MM.1S (cell line): ENCODE data around the gene ZDHHC22.

Experiments used
- DNase-seq: peaks from one replicate; pipeline ENCODE4 v3.0.0-alpha.2; 2015
- H2AFZ ChIP-seq: fragments of 300-600 bp; sonication (generic); 2 replicates; pipeline ENCODE4 v1.6.0; 2016; ENCODE audit warnings: antibody characterized with exemption, low read length
- H3F3A ChIP-seq: fragments of 300-600 bp; sonication (generic); 2 replicates; pipeline ENCODE4 v1.6.1; 2016; ENCODE audit warnings: mild to moderate bottlenecking, antibody characterized with exemption, low read length, moderate library complexity, mixed read lengths; ENCODE audit not compliant: insufficient read depth
- H3K27ac ChIP-seq: fragments of 300-600 bp; sonication (generic); 2 replicates; pipeline ENCODE4 v1.5.1; 2016; ENCODE audit warnings: mild to moderate bottlenecking, low read length
- H3K27me3 ChIP-seq: fragments of 300-600 bp; sonication (generic); replicated peaks from 2 replicates; pipeline ENCODE4 v1.6.0; 2016; ENCODE audit warnings: low read length; ENCODE audit not compliant: insufficient read depth
- H3K36me3 ChIP-seq: fragments of 300-600 bp; sonication (generic); replicated peaks from 2 replicates; pipeline ENCODE4 v1.6.1; 2016; ENCODE audit warnings: mild to moderate bottlenecking, low read length, mixed read lengths; ENCODE audit not compliant: insufficient read depth
- H3K4me1 ChIP-seq: fragments of 300-600 bp; sonication (generic); 2 replicates; pipeline ENCODE4 v1.6.1; 2016; ENCODE audit warnings: low read length, mixed read lengths
- H3K4me2 ChIP-seq: fragments of 300-600 bp; sonication (generic); 2 replicates; pipeline ENCODE4 v1.6.0; 2016; ENCODE audit warnings: low read depth, low read length
- H3K4me3 ChIP-seq: fragments of 300-600 bp; sonication (generic); 2 replicates; pipeline ENCODE4 v1.5.1; 2016; ENCODE audit warnings: low read length, mixed read lengths
- H3K79me2 ChIP-seq: fragments of 300-600 bp; sonication (generic); 2 replicates; pipeline ENCODE4 v1.6.1; 2016; ENCODE audit warnings: mixed run types, low read length, mixed read lengths
- H3K9ac ChIP-seq: fragments of 300-600 bp; sonication (generic); 2 replicates; pipeline ENCODE4 v1.6.1; 2016; ENCODE audit warnings: low read length, mixed read lengths
- H3K9me2 ChIP-seq: fragments of 300-600 bp; sonication (generic); replicated peaks from 2 replicates; pipeline ENCODE4 v1.6.1; 2016; ENCODE audit warnings: mild to moderate bottlenecking, low read length, mixed read lengths; ENCODE audit not compliant: insufficient read depth
- H3K9me3 ChIP-seq: fragments of 300-600 bp; sonication (generic); replicated peaks from 2 replicates; pipeline ENCODE4 v1.6.1; 2016; ENCODE audit warnings: mild to moderate bottlenecking, low read length, mixed read lengths; ENCODE audit not compliant: insufficient read depth
- H4K20me1 ChIP-seq: fragments of 300-600 bp; sonication (generic); 2 replicates; pipeline ENCODE4 v1.6.1; 2016; ENCODE audit warnings: mild to moderate bottlenecking, low read length, moderate library complexity, mixed read lengths; ENCODE audit not compliant: insufficient read depth
- EZH2 ChIP-seq: fragments of 300-600 bp; sonication (generic); optimal IDR thresholded peaks from 2 replicates; pipeline ENCODE3; 2017; ENCODE audit warnings: low read depth, mild to moderate bottlenecking, antibody characterized with exemption, low read length, mixed read lengths
- EZH2phosphoT487 ChIP-seq: fragments of 300-600 bp; sonication (generic); IDR thresholded peaks from 2 replicates; pipeline ENCODE4 v1.6.1; 2018; ENCODE audit warnings: antibody characterized with exemption, low read length
- TF ChIP-seq, protein P1 (sequence below): fragments of 300-600 bp; sonication (generic); IDR thresholded peaks from 2 replicates; pipeline ENCODE4 v1.5.1; 2016; ENCODE audit warnings: antibody characterized with exemption, low read length, mixed read lengths

Gene ZDHHC22

GRCh38 chr14:77113644-77114043 is 27.9 kb downstream of the ZDHHC22 start:
- Histone ChIP-seq H4K20me1 (no peaks in the 10 kb centered on the region), H3K9me2 (no peaks in the 10 kb centered on the region), H3K9me3 (no peaks in the 10 kb centered on the region), H3K36me3 (no peaks in the 10 kb centered on the region), H3K27me3 (no peaks in the 10 kb centered on the region), H3K4me1 (no peaks in the 10 kb centered on the region), H3K4me2 (no peak overlapping the region), H3F3A (no peaks in the 10 kb centered on the region), H2AFZ (no peak overlapping the region), H3K27ac (no peak overlapping the region), H3K79me2 (no peaks in the 10 kb centered on the region), H3K9ac (no peak overlapping the region), H3K4me3 (no peak overlapping the region)
- DNase-seq = no peak
- TF ChIP-seq, protein P1, sequence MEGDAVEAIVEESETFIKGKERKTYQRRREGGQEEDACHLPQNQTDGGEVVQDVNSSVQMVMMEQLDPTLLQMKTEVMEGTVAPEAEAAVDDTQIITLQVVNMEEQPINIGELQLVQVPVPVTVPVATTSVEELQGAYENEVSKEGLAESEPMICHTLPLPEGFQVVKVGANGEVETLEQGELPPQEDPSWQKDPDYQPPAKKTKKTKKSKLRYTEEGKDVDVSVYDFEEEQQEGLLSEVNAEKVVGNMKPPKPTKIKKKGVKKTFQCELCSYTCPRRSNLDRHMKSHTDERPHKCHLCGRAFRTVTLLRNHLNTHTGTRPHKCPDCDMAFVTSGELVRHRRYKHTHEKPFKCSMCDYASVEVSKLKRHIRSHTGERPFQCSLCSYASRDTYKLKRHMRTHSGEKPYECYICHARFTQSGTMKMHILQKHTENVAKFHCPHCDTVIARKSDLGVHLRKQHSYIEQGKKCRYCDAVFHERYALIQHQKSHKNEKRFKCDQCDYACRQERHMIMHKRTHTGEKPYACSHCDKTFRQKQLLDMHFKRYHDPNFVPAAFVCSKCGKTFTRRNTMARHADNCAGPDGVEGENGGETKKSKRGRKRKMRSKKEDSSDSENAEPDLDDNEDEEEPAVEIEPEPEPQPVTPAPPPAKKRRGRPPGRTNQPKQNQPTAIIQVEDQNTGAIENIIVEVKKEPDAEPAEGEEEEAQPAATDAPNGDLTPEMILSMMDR = no peak
- TF ChIP-seq EZH2phosphoT487 = no peak
- no peak for TF ChIP-seq EZH2

GRCh38 chr14:77111021-77111420 is 30.6 kb downstream of the ZDHHC22 start:
- H3K36me3 ChIP-seq = no peaks in the 10 kb centered on the region
- no peak overlapping the region for H3K9ac ChIP-seq
- H3K27ac ChIP-seq = no peak overlapping the region
- no peaks in the 10 kb centered on the region for H3K9me2 ChIP-seq
- H3K27me3 ChIP-seq = no peaks in the 10 kb centered on the region
- DNase-seq = no peak
- no peaks in the 10 kb centered on the region for H3K9me3 ChIP-seq
- no peak overlapping the region for H2AFZ ChIP-seq
- TF ChIP-seq EZH2phosphoT487 (no peak), EZH2 (no peak)
- TF ChIP-seq, protein P1 = no peak
- no peaks in the 10 kb centered on the region for H3K4me1 ChIP-seq
- no peaks in the 10 kb centered on the region for H3K79me2 ChIP-seq
- no peak overlapping the region for H3K4me2 ChIP-seq
- H3F3A ChIP-seq = no peaks in the 10 kb centered on the region
- H3K4me3 ChIP-seq = no peak overlapping the region
- H4K20me1 ChIP-seq = no peaks in the 10 kb centered on the region

DNA sequence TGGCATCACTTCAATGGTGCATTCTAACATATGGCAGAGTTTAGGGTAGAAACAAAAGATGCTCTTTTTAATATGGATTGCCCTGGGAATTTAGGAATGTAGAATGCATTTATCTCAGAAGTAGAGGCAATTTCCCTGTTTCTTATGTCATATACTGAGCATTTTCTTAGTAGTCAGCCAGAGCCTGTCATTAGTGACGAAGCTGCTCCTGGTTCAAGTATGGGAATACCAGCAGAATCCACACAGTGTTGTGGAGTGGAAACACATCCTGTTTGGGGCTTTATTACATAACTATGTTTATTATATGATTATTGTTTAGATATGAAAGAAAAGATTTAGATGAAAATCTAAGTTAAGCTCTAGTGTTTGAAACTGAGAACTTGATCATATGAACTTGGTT is 31.3 kb downstream of the ZDHHC22 start:
- H3K9ac ChIP-seq = no peak overlapping the region
- H3K27ac ChIP-seq = no peak overlapping the region
- H3K9me2 ChIP-seq = no peaks in the 10 kb centered on the region
- H2AFZ ChIP-seq = no peak overlapping the region
- no peaks in the 10 kb centered on the region for H4K20me1 ChIP-seq
- no peak overlapping the region for H3K4me3 ChIP-seq
- DNase-seq = no peak
- no peaks in the 10 kb centered on the region for H3K79me2 ChIP-seq
- H3K27me3 ChIP-seq = no peaks in the 10 kb centered on the region
- no peaks in the 10 kb centered on the region for H3K9me3 ChIP-seq
- H3K4me2 ChIP-seq = no peak overlapping the region
- no peaks in the 10 kb centered on the region for H3K4me1 ChIP-seq
- no peaks in the 10 kb centered on the region for H3F3A ChIP-seq
- TF ChIP-seq EZH2phosphoT487 (no peak), EZH2 (no peak)
- TF ChIP-seq, protein P1 = no peak
- H3K36me3 ChIP-seq = no peaks in the 10 kb centered on the region
